Stimulated activated CD4-positive, alpha-beta T cell treated with anti-CD3 and anti-CD28 coated beads, Interleukin-12 subunit alpha, Interleukin-12 subunit beta, amount 100 ng/mL, for 48 hours (primary cell): Measurements from ENCODE around the gene TCAF2.
"Not testable (repeated sequence)": the region's sequence is repeated elsewhere in the genome, so short reads cannot be mapped to it uniquely, and the experiment has no call there.

Experiments used
- DNase-seq, 3 donors: peaks; one replicate each; pipeline ENCODE4 v3.0.0-alpha.2; 2020; ENCODE audit warnings: low read depth in 2 of 3, low spot score in 1 of 3

Gene TCAF2

DNA sequence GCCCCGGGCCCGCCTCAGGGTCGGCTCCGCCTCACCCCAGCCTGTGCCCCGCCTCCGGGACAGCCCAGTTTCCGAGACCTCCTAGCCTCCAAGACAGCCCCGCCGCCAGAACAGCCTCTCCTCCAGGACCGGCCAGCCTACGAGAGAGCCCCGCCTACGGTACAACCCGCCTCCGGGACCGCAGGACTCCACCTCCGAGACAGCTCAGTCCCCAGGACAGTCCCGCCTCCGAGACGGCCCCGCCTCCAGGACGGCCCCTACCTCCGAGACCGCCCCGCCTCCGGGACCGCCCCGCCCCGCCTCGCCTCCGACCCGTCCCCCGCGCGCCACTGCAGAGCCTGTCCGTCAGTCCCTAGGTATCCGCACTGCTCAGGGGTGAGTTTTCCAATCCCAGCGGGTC, at the start of gene TCAF2:
TSS of gene TCAF2 (plus strand) at position 329 of the 400 bp plus-strand sequence.
- DNase-seq = peak; percentile 46 to 78 (median 62)

DNA sequence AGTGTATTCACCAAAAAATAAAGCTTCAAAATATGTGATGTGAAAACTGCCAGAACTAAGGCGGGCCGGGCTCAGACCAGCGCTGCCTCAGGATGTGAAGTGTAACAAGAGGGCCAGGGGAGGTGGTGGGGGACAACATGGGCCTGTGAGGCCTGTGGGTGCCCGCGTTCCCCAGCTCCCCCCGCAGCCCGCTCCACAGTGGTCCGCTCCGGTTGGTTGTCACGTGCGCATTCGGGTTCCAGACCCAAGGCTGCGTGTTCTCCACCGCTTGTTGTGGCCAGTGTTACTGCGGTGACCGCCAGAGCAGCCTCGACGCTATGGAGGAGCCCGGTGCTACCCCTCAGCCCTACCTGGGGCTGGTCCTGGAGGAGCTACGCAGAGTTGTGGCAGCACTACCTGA, 49.3 kb upstream of the TCAF2 start, which contains the start of gene CTAGE15:
TSS of gene CTAGE15 (plus strand) at position 301 of the 400 bp plus-strand sequence. CDS start at position 318, 17 bp downstream.
- not testable (repeated sequence) for DNase-seq

DNA sequence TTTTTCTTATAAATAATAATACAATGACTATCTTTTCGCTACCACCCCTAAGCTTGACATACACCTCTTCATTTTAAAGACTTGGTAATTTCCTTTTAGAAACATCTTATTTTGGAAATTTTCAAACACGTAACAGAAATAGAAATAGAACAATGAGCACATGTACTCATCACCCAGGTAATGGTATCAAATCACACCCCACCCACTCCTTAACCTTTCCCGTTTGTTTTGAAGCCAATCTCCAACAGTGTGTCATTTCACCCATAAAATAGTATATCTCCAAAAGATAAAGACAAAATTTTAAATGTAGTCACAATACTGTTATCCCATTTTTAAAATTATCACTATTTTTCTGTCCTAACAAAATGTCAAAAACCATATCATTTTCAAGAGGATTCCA, 32.6 kb upstream of the TCAF2 start:
- DNase-seq = not testable (repeated sequence)

DNA sequence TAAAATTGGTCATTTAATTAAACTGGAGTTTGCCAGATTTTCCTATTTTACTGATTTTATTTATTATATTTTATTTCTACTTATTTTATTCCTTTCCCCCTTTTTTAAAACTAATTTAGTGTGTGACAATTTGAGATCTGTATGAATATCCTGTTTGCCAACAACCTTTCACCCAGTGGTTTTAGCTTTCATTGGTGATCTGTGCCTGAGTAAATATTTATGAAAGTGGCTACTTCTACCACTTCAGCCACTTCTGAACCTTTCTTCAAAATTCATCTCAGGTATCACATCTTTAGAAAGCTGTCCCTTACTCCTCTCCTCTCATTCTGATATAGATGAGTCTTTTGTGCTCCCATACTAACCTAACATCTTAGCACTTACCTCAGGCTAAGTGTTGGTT, 30.9 kb upstream of the TCAF2 start:
- not testable (repeated sequence) for DNase-seq

DNA sequence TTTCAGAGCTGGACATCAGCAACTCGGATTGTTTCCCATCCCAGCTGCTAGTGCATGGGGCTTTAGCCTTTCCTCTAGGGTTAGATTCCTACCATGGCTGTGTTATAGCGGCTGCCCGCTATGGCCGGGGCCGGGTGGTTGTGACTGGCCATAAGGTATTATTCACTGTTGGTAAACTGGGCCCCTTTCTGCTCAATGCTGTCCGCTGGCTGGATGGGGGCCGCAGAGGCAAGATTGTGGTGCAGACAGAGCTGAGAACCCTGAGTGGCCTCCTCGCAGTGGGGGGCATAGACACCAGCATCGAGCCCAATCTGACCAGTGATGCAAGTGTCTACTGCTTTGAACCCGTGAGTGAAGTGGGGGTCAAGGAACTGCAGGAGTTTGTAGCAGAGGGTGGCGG, 22.7 kb upstream of the TCAF2 start:
- DNase-seq = not testable (repeated sequence)

DNA sequence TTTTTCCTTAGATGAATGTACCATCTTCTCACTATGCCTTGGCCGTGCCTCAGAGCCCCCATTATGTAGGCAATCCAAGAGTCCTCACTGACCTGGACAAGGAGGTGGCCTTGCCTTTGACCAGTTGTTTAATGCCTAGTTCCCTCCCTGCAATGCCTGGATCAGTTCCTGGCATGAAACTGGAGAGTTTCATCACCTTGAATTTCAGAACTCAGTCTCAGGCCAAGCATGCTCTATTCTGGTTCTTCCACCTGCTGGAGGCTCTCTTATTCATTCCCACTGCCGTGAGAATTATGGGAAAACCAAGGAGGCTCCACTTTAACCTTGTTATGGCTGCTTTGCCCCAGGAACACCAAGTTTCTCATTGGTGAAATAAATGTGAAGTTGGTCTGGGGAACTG, 17.2 kb upstream of the TCAF2 start:
- DNase-seq = not testable (repeated sequence)

DNA sequence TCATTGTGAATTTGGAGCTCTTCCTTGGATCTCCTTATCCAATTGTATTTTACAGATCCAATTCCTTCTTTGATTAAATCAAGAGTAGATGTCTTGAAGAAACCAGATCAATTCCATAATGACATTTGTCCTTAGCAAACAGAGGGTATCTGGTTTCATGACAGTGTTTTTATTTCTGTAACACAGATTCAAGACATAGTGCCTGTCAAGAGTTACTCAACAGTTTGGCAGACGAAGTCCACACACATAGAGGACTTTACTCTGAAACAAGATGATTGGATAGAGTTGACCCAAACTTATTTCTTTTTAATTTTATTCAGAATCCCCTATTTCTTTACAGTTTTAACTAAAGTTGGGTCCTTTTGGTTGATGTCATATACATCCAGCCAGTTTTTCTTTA, 14.7 kb upstream of the TCAF2 start:
- DNase-seq = not testable (repeated sequence)

DNA sequence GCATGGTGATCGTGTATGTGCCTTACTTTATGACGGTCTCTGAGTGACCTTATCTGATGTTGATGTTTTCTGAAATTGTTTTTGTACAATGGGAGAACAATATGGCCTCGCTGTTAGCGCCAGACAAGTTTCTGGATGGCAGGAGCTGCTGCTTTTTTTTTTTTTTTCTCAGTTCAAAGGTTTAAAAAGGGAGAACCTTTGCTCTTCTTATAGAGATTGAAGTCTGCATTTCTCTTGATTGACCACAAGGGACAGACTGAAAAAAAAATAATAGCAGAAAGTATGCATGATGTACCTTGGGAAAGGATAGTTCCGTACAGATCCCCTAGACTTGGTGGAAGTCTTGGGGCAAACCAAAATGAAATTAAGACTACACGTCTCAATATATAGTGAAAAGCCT, 5.2 kb upstream of the TCAF2 start:
- not testable (repeated sequence) for DNase-seq

DNA sequence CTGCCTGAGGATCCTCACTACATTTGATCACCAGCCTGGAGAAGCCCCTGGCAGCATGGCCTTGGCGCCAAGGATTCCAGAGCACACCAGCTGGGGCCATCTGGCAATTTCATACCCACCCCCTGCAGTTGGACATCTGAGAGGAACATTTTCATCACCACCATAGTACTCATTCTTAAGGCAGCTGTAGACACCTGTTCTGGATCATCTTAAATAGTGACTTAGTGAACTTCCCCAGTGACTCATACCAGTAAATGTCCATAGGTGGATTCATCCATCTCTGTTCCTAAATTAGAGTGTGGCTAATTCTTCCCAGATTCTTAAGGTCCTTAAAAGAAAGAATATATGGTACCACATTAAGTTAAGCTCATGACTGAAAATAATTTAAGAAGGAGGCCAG, 3.6 kb upstream of the TCAF2 start:
- DNase-seq = not testable (repeated sequence)

DNA sequence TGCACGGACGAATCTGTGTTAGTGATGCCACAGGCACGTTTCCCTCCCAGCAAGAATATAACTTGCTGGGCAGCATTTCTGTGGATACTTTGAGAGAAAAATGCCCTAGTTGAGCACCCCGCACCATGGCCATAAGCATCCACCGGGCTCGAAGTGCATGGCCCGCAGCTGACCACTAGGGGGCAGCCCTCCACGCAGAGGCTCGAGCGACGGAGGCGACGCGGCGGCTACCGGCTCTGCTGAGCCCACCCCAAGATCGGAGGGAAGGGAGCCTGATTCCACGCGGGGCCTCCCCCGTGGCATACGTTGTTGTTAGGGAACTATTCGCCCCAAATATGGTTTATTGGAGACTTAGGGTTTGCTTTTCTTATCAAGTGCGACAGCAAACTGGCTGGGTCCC, 716 bp upstream of the TCAF2 start:
- DNase-seq = peak in 1 of 3 donors; percentile 58

DNA sequence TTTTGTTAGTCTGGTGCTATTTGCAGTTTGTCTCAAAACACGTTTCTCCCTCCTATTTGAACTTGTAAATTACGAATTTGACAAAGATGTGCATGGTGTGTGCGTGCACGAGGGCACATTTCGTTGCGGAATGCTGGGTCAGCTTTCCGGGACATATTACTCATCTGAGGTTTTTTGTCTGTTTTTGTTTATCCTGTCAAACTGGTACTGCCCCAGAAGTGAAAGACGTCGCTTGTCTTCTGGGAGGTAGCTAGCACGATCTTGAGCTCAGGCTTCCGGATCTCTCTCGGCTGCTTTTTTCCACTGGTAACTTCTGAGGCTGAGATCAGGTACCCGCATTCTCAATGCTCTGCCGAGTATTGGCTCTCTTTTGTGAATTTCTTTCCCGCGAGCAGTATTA, 401 bp downstream of the TCAF2 start:
- not testable (repeated sequence) for DNase-seq

DNA sequence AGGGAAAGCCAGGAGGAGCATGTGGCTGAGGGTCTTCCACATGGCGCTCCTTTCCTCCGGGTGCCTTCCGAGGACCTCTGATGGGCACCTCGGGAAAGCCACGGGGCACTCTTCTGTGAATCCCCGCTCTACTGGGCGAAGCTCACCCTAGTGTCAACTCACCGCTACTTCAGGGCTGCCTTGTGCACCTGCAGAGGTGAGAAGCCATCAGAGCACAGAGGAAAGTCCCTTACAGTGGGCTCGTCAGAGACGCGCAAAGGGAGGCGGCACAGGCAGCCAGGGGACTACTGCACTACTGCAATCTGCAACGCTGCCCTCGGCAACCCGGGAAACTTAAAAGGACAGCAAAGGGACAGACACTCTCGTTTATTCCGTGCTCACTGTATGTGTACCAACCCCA, 1.4 kb downstream of the TCAF2 start:
- DNase-seq = not testable (repeated sequence)

DNA sequence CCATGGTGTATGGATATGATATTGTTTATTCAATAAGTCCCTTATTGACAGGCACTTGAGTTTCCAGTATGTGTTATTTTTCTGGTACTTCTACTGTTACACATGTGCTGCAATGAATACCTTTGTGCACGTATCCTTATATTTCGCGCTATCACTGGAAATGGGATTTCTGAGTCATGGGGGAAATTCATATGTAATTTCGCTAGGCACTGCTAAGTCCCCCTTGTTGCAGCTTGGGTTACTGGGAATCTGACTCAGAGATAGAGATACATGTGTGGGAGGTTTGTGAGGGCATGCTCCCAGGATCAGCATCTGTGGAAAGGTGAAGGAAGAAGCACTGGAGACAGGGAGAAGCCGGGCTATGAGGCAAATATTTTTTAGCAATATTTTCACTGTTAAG, 9.9 kb downstream of the TCAF2 start:
- DNase-seq = not testable (repeated sequence)

DNA sequence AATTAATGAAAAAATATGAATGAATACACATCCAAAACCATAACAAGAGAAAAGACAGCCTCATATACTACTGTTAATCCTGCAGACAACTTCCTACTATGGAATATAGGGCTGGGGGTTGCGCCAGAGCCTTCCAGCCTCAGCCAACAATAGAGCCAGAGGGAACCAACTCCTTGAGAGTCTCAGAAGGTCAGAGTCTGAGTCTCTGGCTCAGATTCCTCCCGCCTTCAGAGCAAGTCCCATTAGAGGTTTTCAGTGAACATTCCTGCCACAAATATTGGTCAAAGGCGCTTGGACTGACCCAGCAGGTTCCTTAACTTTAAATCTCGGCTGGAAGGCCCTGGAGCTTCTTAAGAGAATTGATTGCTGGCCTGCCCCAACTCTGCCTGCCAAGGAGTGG, 11.7 kb downstream of the TCAF2 start:
- DNase-seq = not testable (repeated sequence)

DNA sequence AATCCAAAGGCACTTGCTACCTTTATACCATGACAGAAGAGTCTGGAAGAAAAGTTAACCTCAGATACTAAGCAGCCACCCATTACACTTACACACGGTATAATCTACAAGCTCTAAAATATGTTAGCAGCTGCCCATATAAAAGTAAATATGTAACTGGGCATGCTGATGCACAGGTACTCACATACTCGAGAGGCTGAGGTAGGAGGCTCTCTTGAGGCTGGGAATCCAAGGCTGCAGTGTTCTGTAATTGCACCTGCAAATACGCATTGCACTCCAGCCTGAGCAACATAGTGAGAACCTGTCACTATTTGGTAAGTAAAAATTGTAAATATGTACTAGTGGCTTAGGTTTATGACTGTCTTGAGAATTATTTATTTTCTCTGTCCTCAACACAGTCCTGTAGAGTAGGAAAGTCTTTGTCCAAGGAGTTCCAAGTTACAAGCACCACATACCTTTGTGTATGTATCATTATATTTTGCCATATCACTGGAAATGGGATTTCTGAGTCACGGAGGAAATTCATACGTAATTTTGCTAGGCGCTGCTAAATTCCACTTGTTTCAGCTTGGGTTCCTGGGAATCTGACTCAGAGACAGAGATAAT, 12.3 kb downstream of the TCAF2 start:
- DNase-seq = not testable (repeated sequence)

DNA sequence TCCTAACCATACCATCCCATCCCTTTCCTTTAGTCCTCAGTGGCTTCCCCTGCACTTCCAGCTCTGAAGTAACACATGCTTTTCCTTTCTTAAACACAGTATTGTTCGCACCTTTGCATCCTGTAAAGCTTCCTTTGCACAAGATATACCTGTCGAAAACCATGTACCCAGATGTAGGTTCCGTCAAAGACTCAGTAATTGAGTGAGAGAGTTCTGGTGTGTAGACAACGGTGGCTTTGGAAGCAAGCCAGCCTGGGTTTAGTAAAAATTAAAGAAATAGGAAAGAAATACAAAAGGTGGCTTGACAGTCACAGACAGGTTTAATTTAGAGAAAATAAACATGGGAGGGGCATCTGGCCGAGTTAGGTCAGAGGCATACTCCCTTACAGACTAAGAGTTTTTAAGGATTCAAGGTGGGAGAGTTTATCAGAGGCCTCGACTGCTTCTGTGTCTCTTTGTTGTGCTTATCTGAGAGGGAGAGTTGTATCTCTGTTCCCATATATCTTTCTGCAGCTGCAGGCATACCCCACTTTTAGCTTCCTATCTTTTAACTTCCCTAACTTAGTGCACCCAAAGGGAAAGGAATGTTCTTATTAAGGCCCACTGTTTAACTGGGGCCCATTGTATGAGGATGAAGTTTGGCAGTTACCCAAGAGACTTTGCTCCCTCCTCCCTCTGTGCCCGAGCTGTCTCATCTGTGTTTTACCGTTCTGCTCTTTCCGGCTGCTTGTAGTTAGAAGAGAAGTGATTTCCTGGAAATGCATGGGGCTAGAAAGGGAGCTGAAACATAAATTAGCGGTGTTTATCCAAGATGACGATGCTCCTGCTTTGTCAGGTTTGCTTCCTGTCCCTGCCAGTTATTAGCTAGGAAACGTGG, 14.8 kb downstream of the TCAF2 start:
- DNase-seq = not testable (repeated sequence)

DNA sequence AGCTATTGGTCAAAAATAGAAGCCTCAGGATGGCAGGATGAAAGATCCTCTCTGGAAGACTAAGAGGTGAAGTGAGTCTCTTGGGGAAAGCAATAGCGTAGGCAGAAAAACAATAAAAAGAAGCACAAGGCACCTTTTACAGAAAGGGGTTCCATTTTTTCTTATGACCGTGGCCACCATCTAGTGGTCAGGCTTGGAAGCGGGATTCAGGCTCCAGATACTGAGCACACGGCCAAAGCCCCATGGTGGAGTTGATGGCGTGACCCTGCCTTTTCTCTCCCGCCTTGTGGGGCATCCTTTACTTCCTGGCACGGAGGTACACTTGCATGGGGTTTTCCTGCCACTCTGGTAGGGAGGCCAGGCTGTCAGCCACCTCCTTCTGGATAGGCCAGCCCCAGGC, 18.6 kb downstream of the TCAF2 start:
- DNase-seq = not testable (repeated sequence)

DNA sequence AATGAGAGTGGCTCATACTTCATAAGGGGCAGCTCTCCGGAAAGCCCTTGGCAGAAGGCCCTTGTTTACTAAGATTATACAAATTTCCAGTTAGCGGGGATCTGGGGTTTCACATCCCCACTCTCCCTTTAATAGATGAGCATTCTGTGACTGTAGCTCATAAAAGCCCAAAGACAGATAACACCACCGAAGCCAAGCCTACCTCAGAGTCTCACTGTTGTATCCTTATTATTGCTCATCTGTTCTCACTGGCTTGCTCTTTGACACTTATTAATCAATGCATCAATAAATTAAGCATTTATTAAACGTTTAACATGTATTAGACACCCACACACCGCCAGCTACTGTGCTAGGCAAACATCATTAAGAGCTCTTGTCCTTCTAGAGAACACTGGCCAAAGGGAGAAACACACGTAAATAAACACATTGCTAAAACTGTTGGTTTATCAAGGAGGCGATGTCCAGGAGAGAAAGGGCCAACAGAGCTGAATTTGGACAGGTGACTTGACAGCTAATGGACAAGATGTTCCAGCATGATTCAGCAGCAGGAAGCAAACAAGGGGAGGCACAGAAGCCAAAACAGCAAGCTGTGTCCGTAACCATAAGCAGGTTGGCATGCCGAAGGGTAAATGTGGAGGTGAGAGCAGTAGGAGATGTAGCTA, 19.9 kb downstream of the TCAF2 start:
- DNase-seq = not testable (repeated sequence)

DNA sequence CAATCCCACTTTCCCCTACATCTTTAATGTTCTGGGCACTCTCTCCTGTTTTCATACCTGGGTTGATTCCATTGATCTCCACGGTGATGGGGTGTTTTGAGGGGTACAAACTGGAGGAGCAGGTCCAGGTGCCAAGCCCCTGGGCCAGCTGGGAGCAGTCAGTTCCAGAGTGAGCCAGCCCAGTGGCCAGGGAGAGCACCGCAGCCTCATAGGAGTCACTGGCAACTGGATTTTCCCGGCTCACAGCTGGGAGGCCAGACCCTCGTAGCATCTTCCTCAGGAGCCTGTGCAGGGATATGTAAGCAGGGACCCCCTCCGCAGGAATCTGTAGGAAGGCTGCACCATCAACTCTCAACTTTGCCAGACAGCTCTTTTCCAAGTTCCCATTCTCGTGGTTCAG, 25.8 kb downstream of the TCAF2 start:
- not testable (repeated sequence) for DNase-seq

DNA sequence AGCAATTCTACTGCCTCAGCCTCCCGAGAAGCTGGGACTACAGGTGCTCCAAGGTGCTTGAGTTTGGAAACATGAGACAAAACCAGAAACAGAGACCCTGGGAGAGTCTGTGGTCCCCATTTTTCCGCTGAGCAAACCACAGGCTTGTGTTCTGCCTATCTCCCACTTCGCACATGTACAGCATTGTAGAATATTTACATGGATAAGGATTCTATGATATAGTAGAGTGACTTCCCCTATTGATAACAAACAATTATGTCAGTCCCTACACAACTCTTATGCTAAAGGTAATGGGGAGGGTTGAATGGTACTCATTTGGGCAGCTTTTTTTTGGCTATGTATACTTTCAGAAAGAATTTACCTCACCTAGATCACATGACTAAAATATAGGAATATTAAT, 29.1 kb downstream of the TCAF2 start:
- not testable (repeated sequence) for DNase-seq

DNA sequence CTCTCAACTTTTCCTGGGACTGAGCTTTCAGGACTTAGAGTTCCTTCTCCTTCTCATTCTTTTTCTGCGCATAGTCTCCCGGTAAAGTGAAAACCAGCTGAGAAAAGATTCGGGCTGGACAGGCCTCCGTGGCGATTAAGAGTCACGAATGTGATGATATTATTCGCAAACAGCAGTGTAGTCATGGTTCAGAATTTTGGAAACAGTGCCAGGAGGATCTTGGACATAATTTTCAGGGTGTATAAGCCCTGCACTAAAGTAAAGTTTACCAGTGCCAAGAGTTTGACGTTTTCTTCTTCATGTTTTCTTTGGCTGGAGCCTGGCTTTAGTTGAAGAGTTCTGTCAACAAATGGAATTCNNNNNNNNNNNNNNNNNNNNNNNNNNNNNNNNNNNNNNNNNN, 29.7 kb downstream of the TCAF2 start:
- DNase-seq = not testable (repeated sequence)
